Keratinocyte (primary cell): ENCODE measurements around the gene RRP7A. TPM values are rescaled to one million over a fixed set of nuclear protein-coding genes. Genes with fewer than 3 reads are reported as not detected.
"Not testable (repeated sequence)": the region's sequence is repeated elsewhere in the genome, so short reads cannot be mapped to it uniquely, and the experiment has no call there.

Experiments
- DNase-seq: peaks from one replicate; pipeline ENCODE4 v3.0.0-alpha.2; 2011; ENCODE audit warnings: low read depth, missing footprints, low spot score
- FAIRE-seq: peaks from 2 replicates; lab custom pipeline; 2011; peaks lifted over from hg19 to GRCh38; lab: Jason Lieb, UNC
- H2AFZ ChIP-seq: 2 replicates; pipeline ENCODE4 v1.6.0; 2012; ENCODE audit warnings: low read length, control low read depth, inconsistent platforms; ENCODE audit not compliant: control insufficient read depth
- H3K27ac ChIP-seq: 2 replicates; pipeline ENCODE4 v1.5.1; 2011; ENCODE audit warnings: low read length; ENCODE audit not compliant: control insufficient read depth, insufficient read depth
- H3K27me3 ChIP-seq: 3 replicates; pipeline ENCODE4 v1.6.0; 2011; ENCODE audit warnings: low read length; ENCODE audit not compliant: control insufficient read depth, insufficient read depth; ENCODE audit errors: extremely low read depth
- H3K36me3 ChIP-seq, 2 experiments: 2 replicates in 1 of 2; 3 replicates in 1 of 2; pipeline ENCODE4 v1.5.1; 2011; ENCODE audit warnings: low read length in 2 of 2, mild to moderate bottlenecking in 1 of 2; ENCODE audit not compliant: control insufficient read depth in 2 of 2, insufficient read depth in 2 of 2; ENCODE audit errors: extremely low read depth in 1 of 2
- H3K4me1 ChIP-seq: 3 replicates; pipeline ENCODE4 v1.5.1; 2011; ENCODE audit warnings: low read length; ENCODE audit not compliant: control insufficient read depth, insufficient read depth; ENCODE audit errors: extremely low read depth
- H3K4me2 ChIP-seq: 3 replicates; pipeline ENCODE4 v1.6.0; 2011; ENCODE audit warnings: low read depth, low read length; ENCODE audit not compliant: control insufficient read depth, insufficient read depth; ENCODE audit errors: extremely low read depth
- H3K4me3 ChIP-seq, 3 experiments: fragments of 200-600 bp in 1 of 3; sonication (generic) in 1 of 3; 2 replicates in 2 of 3; 3 replicates in 1 of 3; pipeline ENCODE4 v1.5.1; 2011 to 2016; ENCODE audit warnings: low read length in 3 of 3, mild to moderate bottlenecking in 3 of 3, control low read depth in 2 of 3, inconsistent platforms in 1 of 3, low read depth in 1 of 3, mixed read lengths in 1 of 3, mixed run types in 1 of 3, moderate library complexity in 1 of 3; ENCODE audit not compliant: control insufficient read depth in 2 of 3, insufficient read depth in 2 of 3; ENCODE audit errors: extremely low read depth in 1 of 3
- H3K79me2 ChIP-seq: 2 replicates; pipeline ENCODE4 v1.6.0; 2012; ENCODE audit warnings: low read length; ENCODE audit not compliant: control insufficient read depth, insufficient read depth
- H3K9ac ChIP-seq: 3 replicates; pipeline ENCODE4 v1.6.0; 2011; ENCODE audit warnings: low read length; ENCODE audit not compliant: control insufficient read depth, insufficient read depth; ENCODE audit errors: extremely low read depth
- H3K9me1 ChIP-seq: 3 replicates; pipeline ENCODE4 v1.6.0; 2011; ENCODE audit warnings: low read length; ENCODE audit not compliant: control insufficient read depth, insufficient read depth; ENCODE audit errors: extremely low read depth
- H3K9me3 ChIP-seq: 2 replicates; pipeline ENCODE4 v1.5.1; 2012; ENCODE audit warnings: low read depth, low read length; ENCODE audit not compliant: control insufficient read depth
- H4K20me1 ChIP-seq: 3 replicates; pipeline ENCODE4 v1.6.0; 2011; ENCODE audit warnings: low read length; ENCODE audit not compliant: control insufficient read depth, insufficient read depth; ENCODE audit errors: extremely low read depth
- EZH2 ChIP-seq: IDR thresholded peaks from one replicate; pipeline ENCODE4 v1.6.1; 2012; ENCODE audit warnings: inconsistent platforms, mild to moderate bottlenecking, low read length, moderate library complexity
- dilution Hi-C: fragments of 300-500 bp; cut with MboI; formaldehyde crosslinking; loops from one replicate; pipeline ENCODE4 v1.7.0; 2020; ENCODE audit warnings: low sequenced_read_pairs; ENCODE audit not compliant: extremely low pct_ligation_motif_present
- polyA plus RNA-seq, 5 experiments: library from polyadenylated mRNA; depleted of rRNA in 3 of 5; stranded (reverse) in 3 of 5; stranded (forward) in 1 of 5; unstranded in 1 of 5; fragments of >200 nt; gene quantifications; 1 replicate in 1 of 5; 2 replicates in 3 of 5; 3 replicates in 1 of 5; pipeline versions ENCODE4 v1.2.1 to v1.2.3, GENCODE V29; 2011 to 2012; ENCODE audit warnings: missing spikeins in 2 of 5, low read depth in 1 of 5, low replicate concordance in 1 of 5
- TF ChIP-seq, protein P1 (sequence below), 3 experiments: IDR thresholded peaks in 1 of 3; conservative IDR thresholded peaks in 1 of 3; optimal IDR thresholded peaks in 1 of 3; 2 replicates in 2 of 3; 3 replicates in 1 of 3; pipeline versions ENCODE3 to v1.5.1; 2011; ENCODE audit warnings: low read length in 3 of 3, mild to moderate bottlenecking in 3 of 3, moderate library complexity in 2 of 3, control low read depth in 1 of 3, inconsistent platforms in 1 of 3; ENCODE audit not compliant: insufficient read depth in 2 of 3; ENCODE audit errors: extremely low read depth in 1 of 3

RRP7A gene
- polyA plus RNA-seq, 1 donor (not counting 4 experiments of a cell fraction or from before 2014, with no cell fraction given): 30.2 TPM

DNA sequence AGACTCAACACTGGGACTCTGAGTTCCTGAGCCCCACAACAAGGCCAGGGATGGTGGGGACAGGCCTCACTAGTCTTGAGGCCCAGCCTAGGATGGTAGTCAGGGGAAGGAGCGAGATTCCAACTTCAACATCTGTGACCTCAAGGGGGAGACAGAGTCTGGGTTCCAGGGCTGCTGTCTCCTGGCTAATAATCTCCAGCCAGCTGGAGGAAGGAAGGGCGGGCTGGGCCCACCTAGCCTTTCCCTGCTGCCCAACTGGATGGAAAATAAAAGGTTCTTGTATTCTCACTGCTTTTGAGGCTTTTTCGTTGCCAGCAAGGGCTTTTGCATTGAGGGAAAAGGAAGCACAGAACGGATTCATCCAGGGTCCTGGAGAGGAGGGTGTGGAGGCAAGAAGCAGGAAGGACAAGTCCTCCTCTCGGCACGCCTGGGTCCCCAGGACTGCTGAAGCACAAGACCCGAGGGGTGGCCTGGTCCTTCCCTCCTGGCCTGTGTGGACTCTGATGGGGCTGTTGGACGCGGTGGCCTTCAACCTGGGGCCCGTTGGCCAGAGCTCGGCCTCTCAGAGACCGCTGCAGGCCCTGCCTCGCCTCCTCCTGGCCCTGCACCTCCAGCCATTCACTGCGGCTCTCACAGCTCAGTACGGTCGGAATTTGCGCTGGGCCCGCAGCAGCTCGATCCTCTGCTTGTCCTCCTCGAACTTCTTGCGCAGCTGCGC lies 7.2 kb downstream of the RRP7A start:
- H3K9ac ChIP-seq, H2AFZ ChIP-seq, H3K9me3 ChIP-seq, H3K4me3 ChIP-seq, FAIRE-seq, H3K27ac ChIP-seq, H3K27me3 ChIP-seq, DNase-seq, H3K9me1 ChIP-seq, H3K4me2 ChIP-seq, H4K20me1 ChIP-seq, H3K36me3 ChIP-seq, H3K4me1 ChIP-seq, dilution Hi-C loops: not testable (repeated sequence)
- peaks cover 14% of the 10 kb centered on the region for H3K79me2 ChIP-seq
- TF ChIP-seq, protein P1, sequence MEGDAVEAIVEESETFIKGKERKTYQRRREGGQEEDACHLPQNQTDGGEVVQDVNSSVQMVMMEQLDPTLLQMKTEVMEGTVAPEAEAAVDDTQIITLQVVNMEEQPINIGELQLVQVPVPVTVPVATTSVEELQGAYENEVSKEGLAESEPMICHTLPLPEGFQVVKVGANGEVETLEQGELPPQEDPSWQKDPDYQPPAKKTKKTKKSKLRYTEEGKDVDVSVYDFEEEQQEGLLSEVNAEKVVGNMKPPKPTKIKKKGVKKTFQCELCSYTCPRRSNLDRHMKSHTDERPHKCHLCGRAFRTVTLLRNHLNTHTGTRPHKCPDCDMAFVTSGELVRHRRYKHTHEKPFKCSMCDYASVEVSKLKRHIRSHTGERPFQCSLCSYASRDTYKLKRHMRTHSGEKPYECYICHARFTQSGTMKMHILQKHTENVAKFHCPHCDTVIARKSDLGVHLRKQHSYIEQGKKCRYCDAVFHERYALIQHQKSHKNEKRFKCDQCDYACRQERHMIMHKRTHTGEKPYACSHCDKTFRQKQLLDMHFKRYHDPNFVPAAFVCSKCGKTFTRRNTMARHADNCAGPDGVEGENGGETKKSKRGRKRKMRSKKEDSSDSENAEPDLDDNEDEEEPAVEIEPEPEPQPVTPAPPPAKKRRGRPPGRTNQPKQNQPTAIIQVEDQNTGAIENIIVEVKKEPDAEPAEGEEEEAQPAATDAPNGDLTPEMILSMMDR (optimal IDR thresholded peaks at IDR 0.05 in 1 of 3, IDR thresholded peaks at IDR 0.05 in 1 of 3, conservative IDR thresholded peaks at IDR 0.05 in 1 of 3; ENCODE audit: extremely low read depth in 1 of 3, insufficient read depth in 2 of 3, low read length in 3 of 3): peak in 1 of 3 experiments; percentile 12

DNA sequence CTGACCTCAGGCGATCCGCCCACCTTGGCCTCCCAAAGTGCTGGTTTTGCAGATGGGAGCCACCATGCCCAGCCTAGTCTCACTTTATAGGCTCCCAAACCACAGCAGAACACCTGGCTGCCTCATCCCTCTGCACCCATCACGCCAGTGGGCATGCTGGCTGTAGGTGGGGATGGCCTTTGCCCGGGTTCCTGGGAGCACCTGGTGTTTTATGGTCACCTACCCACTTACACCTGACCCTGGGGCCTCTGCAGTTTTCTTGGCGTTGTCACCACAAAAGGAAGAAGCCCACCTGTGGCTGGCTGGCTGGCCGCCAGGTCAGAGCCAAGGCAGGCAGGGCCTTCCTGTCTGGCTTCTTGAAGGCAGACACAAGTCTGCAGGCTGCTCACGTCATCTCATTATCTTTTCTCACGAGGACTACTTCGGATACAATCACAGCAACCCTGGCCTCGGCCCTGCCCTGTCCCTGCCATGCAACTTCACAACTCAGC lies 8.2 kb downstream of the RRP7A start:
- Histone ChIP-seq H3K9ac (no peak overlapping the region), H3K4me3 (no peak overlapping the region), H3K27ac (no peak overlapping the region), H3K4me2 (no peak overlapping the region), H3K79me2 (peaks cover 9% of the 10 kb centered on the region), H3K9me1 (no peaks in the 10 kb centered on the region), H3K9me3 (no peaks in the 10 kb centered on the region), H2AFZ (no peak overlapping the region), H4K20me1 (no peaks in the 10 kb centered on the region), H3K4me1 (no peaks in the 10 kb centered on the region), H3K36me3 (peaks cover 3 to 6% of the 10 kb centered on the region in 2 experiments), H3K27me3 (no peaks in the 10 kb centered on the region)
- dilution Hi-C loops: no loop called here
- no peak for TF ChIP-seq EZH2
- TF ChIP-seq, protein P1 (optimal IDR thresholded peaks at IDR 0.05 in 1 of 3, IDR thresholded peaks at IDR 0.05 in 1 of 3, conservative IDR thresholded peaks at IDR 0.05 in 1 of 3; ENCODE audit: extremely low read depth in 1 of 3, insufficient read depth in 2 of 3, low read length in 3 of 3): no peak
- DNase-seq: no peak
- FAIRE-seq: no peak
